ENCODE results near the gene RNF14. TPM values are rescaled to one million over a fixed set of nuclear protein-coding genes. Genes with fewer than 3 reads are reported as not detected.
A peak's percentile ranks its signal among the peaks of the same experiment; 100 is the strongest.

Gene RNF14
- total and polyA plus RNA-seq, 2 experiments from 2014 or later = 8.9 to 19.0 TPM

- H3K36me3 ChIP-seq (ENCODE audit: insufficient read depth) = peaks cover under 1% of the 10 kb centered on the region; the same call in 1 of the 2 replicates
- Mint-ChIP-seq H3K27ac (peak overlapping the region; percentile 96), H3K4me1 (peaks cover 13% of the 10 kb centered on the region), H3K9me3 (no peaks in the 10 kb centered on the region), H3K4me3 (peak overlapping the region; percentile 91), H3K27me3 (ENCODE audit: insufficient read depth, low read depth, poor library complexity) (peaks cover 6% of the 10 kb centered on the region), H3K36me3 (ENCODE audit: low read depth) (peaks cover 23% of the 10 kb centered on the region)
- H3K9me2 ChIP-seq (ENCODE audit: insufficient read depth) = no peaks in the 10 kb centered on the region
- no peaks in the 10 kb centered on the region; the same call in 1 of the 2 replicates for H3K79me2 ChIP-seq (replicated peaks; ENCODE audit: insufficient read depth)
- TF ChIP-seq ZNF114 (CRISPR knock-in tag; IDR thresholded peaks at IDR 0.05) = no peak
- TF ChIP-seq, protein P1, sequence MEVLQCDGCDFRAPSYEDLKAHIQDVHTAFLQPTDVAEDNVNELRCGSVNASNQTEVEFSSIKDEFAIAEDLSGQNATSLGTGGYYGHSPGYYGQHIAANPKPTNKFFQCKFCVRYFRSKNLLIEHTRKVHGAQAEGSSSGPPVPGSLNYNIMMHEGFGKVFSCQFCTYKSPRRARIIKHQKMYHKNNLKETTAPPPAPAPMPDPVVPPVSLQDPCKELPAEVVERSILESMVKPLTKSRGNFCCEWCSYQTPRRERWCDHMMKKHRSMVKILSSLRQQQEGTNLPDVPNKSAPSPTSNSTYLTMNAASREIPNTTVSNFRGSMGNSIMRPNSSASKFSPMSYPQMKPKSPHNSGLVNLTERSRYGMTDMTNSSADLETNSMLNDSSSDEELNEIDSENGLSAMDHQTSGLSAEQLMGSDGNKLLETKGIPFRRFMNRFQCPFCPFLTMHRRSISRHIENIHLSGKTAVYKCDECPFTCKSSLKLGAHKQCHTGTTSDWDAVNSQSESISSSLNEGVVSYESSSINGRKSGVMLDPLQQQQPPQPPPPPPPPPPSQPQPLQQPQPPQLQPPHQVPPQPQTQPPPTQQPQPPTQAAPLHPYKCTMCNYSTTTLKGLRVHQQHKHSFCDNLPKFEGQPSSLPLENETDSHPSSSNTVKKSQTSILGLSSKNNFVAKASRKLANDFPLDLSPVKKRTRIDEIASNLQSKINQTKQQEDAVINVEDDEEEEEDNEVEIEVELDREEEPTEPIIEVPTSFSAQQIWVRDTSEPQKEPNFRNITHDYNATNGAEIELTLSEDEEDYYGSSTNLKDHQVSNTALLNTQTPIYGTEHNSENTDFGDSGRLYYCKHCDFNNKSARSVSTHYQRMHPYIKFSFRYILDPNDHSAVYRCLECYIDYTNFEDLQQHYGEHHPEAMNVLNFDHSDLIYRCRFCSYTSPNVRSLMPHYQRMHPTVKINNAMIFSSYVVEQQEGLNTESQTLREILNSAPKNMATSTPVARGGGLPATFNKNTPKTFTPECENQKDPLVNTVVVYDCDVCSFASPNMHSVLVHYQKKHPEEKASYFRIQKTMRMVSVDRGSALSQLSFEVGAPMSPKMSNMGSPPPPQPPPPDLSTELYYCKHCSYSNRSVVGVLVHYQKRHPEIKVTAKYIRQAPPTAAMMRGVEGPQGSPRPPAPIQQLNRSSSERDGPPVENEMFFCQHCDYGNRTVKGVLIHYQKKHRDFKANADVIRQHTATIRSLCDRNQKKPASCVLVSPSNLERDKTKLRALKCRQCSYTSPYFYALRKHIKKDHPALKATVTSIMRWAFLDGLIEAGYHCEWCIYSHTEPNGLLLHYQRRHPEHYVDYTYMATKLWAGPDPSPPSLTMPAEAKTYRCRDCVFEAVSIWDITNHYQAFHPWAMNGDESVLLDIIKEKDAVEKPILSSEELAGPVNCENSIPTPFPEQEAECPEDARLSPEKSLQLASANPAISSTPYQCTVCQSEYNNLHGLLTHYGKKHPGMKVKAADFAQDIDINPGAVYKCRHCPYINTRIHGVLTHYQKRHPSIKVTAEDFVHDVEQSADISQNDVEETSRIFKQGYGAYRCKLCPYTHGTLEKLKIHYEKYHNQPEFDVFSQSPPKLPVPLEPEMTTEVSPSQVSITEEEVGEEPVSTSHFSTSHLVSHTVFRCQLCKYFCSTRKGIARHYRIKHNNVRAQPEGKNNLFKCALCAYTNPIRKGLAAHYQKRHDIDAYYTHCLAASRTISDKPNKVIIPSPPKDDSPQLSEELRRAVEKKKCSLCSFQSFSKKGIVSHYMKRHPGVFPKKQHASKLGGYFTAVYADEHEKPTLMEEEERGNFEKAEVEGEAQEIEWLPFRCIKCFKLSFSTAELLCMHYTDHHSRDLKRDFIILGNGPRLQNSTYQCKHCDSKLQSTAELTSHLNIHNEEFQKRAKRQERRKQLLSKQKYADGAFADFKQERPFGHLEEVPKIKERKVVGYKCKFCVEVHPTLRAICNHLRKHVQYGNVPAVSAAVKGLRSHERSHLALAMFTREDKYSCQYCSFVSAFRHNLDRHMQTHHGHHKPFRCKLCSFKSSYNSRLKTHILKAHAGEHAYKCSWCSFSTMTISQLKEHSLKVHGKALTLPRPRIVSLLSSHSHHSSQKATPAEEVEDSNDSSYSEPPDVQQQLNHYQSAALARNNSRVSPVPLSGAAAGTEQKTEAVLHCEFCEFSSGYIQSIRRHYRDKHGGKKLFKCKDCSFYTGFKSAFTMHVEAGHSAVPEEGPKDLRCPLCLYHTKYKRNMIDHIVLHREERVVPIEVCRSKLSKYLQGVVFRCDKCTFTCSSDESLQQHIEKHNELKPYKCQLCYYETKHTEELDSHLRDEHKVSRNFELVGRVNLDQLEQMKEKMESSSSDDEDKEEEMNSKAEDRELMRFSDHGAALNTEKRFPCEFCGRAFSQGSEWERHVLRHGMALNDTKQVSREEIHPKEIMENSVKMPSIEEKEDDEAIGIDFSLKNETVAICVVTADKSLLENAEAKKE (CRISPR knock-in tag; IDR thresholded peaks at IDR 0.05) = no peak
- no peak for TF ChIP-seq REST (IDR thresholded peaks at IDR 0.05; ENCODE audit: unreplicated experiment)
- TF ChIP-seq EZH2phosphoT487 (IDR thresholded peaks at IDR 0.05; ENCODE audit: unreplicated experiment) = no peak
- TF ChIP-seq, protein P2, sequence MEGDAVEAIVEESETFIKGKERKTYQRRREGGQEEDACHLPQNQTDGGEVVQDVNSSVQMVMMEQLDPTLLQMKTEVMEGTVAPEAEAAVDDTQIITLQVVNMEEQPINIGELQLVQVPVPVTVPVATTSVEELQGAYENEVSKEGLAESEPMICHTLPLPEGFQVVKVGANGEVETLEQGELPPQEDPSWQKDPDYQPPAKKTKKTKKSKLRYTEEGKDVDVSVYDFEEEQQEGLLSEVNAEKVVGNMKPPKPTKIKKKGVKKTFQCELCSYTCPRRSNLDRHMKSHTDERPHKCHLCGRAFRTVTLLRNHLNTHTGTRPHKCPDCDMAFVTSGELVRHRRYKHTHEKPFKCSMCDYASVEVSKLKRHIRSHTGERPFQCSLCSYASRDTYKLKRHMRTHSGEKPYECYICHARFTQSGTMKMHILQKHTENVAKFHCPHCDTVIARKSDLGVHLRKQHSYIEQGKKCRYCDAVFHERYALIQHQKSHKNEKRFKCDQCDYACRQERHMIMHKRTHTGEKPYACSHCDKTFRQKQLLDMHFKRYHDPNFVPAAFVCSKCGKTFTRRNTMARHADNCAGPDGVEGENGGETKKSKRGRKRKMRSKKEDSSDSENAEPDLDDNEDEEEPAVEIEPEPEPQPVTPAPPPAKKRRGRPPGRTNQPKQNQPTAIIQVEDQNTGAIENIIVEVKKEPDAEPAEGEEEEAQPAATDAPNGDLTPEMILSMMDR (conservative IDR thresholded peaks at IDR 0.05; ENCODE audit: low read depth in 2 of 2) = peak; percentile 75 to 77
- TF ChIP-seq POLR2AphosphoS5 (IDR thresholded peaks at IDR 0.05; ENCODE audit: low read depth) = peak; percentile 48
- TF ChIP-seq JUNB (IDR thresholded peaks at IDR 0.05; ENCODE audit: unreplicated experiment) = no peak
- TF ChIP-seq NANOG (IDR thresholded peaks at IDR 0.05; ENCODE audit: borderline replicate concordance) = no peak
- no peak for TF ChIP-seq ETS1 (IDR thresholded peaks at IDR 0.05)
- no peak for TF ChIP-seq STAT1 (IDR thresholded peaks at IDR 0.05; ENCODE audit: unreplicated experiment)
- no peaks in the 10 kb centered on the region for H4K20me1 ChIP-seq (replicated peaks; ENCODE audit: insufficient read depth)
- no peaks in the 10 kb centered on the region for H3K27me3 ChIP-seq (ENCODE audit: insufficient read depth)
- ATAC-seq = peak; percentile 85
- 0 out of 2 replicates have a peak, but pooled peaks cover 6% of the 10 kb centered on the region for H3F3A ChIP-seq (replicated peaks; ENCODE audit: low read depth)
- H3K4me1 ChIP-seq (ENCODE audit: insufficient read depth) = peaks cover 6% of the 10 kb centered on the region; the same call in 1 of the 2 replicates
- H3K27ac ChIP-seq (ENCODE audit: low read depth) = peak overlapping the region; percentile 72
- H3K4me2 ChIP-seq = peak overlapping the region; percentile 96
- peak; percentile 81 for DNase-seq (ENCODE audit: low spot score)
- peak overlapping the region; percentile 94 for H2AFZ ChIP-seq
- H3K4me3 ChIP-seq = peak overlapping the region; percentile 88
Measured at GRCh38 chr5:142012186-142012785, 43.4 kb downstream of the RNF14 start.
